ENCODE data around the gene BMPER. TPM values are rescaled to one million over a fixed set of nuclear protein-coding genes. Genes with fewer than 3 reads are reported as not detected.

Gene BMPER
- total RNA-seq, 1 donor from 2014 or later: 0.59 TPM

- DNase-seq (peak; percentile 39), ATAC-seq (peak; percentile 49)
- intact Hi-C loops (cut with micrococcal nuclease): no loop called here
These were observed 168.3 kb downstream of the BMPER start for GRCh38 chr7:34073676-34074075.

GRCh38 chr7:34074421-34074820, 169.1 kb downstream of the BMPER start:
- intact Hi-C loops (cut with micrococcal nuclease): no loop called here
- ATAC-seq (no peak), DNase-seq (no peak)

GRCh38 chr7:34075523-34076370, 170.4 kb downstream of the BMPER start:
- ATAC-seq (peak; percentile 53), DNase-seq (no peak)
- intact Hi-C loops (cut with micrococcal nuclease): no loop called here

GRCh38 chr7:34077168-34077567, 171.8 kb downstream of the BMPER start:
- intact Hi-C loops (cut with micrococcal nuclease): no loop called here
- DNase-seq: no peak
- ATAC-seq: no peak

GRCh38 chr7:34078864-34079263, 173.5 kb downstream of the BMPER start:
- intact Hi-C loops (cut with micrococcal nuclease): no loop called here
- DNase-seq (no peak), ATAC-seq (no peak)

GRCh38 chr7:34080513-34080912, 175.2 kb downstream of the BMPER start:
- intact Hi-C loops (cut with micrococcal nuclease): no loop called here
- DNase-seq (no peak), ATAC-seq (no peak)

GRCh38 chr7:34081935-34082334, 176.6 kb downstream of the BMPER start:
- no peak for ATAC-seq
- intact Hi-C loops (cut with micrococcal nuclease): no loop called here

GRCh38 chr7:34083440-34083839, 178.1 kb downstream of the BMPER start:
- intact Hi-C loops (cut with micrococcal nuclease): no loop called here
- ATAC-seq (no peak), DNase-seq (no peak)

More at GRCh38 chr7:34081935-34082334, 176.6 kb downstream of the BMPER start:
- DNase-seq: no peak

GRCh38 chr7:34084651-34085050, 179.3 kb downstream of the BMPER start:
- DNase-seq: no peak
- intact Hi-C loops (cut with micrococcal nuclease): no loop called here
- no peak for ATAC-seq

GRCh38 chr7:34086064-34086463, 180.7 kb downstream of the BMPER start:
- ATAC-seq (no peak), DNase-seq (no peak)
- intact Hi-C loops (cut with micrococcal nuclease): no loop called here

- DNase-seq (no peak), ATAC-seq (no peak)
- intact Hi-C loops (cut with micrococcal nuclease): no loop called here
These were observed 181.6 kb downstream of the BMPER start for GRCh38 chr7:34086981-34087380.

- intact Hi-C loops (cut with micrococcal nuclease): no loop called here
- DNase-seq: no peak
- ATAC-seq: no peak
These were observed 182.9 kb downstream of the BMPER start for GRCh38 chr7:34087892-34088891.

GRCh38 chr7:34090816-34091215, 185.5 kb downstream of the BMPER start:
- no peak for ATAC-seq
- no peak for DNase-seq
- intact Hi-C loops (cut with micrococcal nuclease): no loop called here

GRCh38 chr7:34091321-34091917, 186.1 kb downstream of the BMPER start:
- intact Hi-C loops (cut with micrococcal nuclease): no loop called here
- DNase-seq (no peak), ATAC-seq (peak; percentile 25)

GRCh38 chr7:34093276-34093675, 187.9 kb downstream of the BMPER start:
- DNase-seq (no peak), ATAC-seq (no peak)
- intact Hi-C loops (cut with micrococcal nuclease): no loop called here

- intact Hi-C loops (cut with micrococcal nuclease): no loop called here
- ATAC-seq (peak; percentile 97), DNase-seq (peak; percentile 74)
These were observed 190.9 kb downstream of the BMPER start for GRCh38 chr7:34096198-34096651.

- no peak for DNase-seq
- ATAC-seq: no peak
- intact Hi-C loops (cut with micrococcal nuclease): no loop called here
These were observed 191.4 kb downstream of the BMPER start for GRCh38 chr7:34096777-34097176.

- DNase-seq (no peak), ATAC-seq (no peak)
- intact Hi-C loops (cut with micrococcal nuclease): no loop called here
These were observed 195.3 kb downstream of the BMPER start for GRCh38 chr7:34100661-34101060.

GRCh38 chr7:34104115-34104514, 198.8 kb downstream of the BMPER start:
- DNase-seq (no peak), ATAC-seq (no peak)
- intact Hi-C loops (cut with micrococcal nuclease): no loop called here

GRCh38 chr7:34104992-34105391, 199.7 kb downstream of the BMPER start:
- ATAC-seq: no peak
- intact Hi-C loops (cut with micrococcal nuclease): no loop called here
- no peak for DNase-seq

All from left ventricle myocardium superior (tissue), 1 donor.